GM19455 (cell line): ENCODE measurements around the gene SIVA1.

ENCODE experiments used
- ATAC-seq: cut with Tn5 transposase; IDR thresholded peaks from one replicate; pipeline ENCODE4 v1.9.1; 2021; ENCODE audit not compliant: unreplicated experiment

SIVA1 gene

GRCh38 chr14:104795781-104796686 is 43.1 kb downstream of the SIVA1 start:
- ATAC-seq: no peak

GRCh38 chr14:104796687-104797081 is 43.7 kb downstream of the SIVA1 start:
- no peak for ATAC-seq

- ATAC-seq: no peak
Measured at GRCh38 chr14:104797115-104798044, 44.4 kb downstream of the SIVA1 start.

GRCh38 chr14:104798300-104799243 is 45.6 kb downstream of the SIVA1 start:
- ATAC-seq: no peak

GRCh38 chr14:104799244-104800014 is 46.5 kb downstream of the SIVA1 start:
- ATAC-seq: no peak

- ATAC-seq: peak; percentile 51
Measured at GRCh38 chr14:104800015-104800770, 47.2 kb downstream of the SIVA1 start.

GRCh38 chr14:104800771-104801519 is 48.0 kb downstream of the SIVA1 start, which contains the start of gene ZBTB42:
Gene ZBTB42, plus strand, starts transcription at chr14:104801101. Its CDS starts 97 bp downstream, at chr14:104801198.
- peak; percentile 35 for ATAC-seq

GRCh38 chr14:104801520-104802393 is 48.8 kb downstream of the SIVA1 start:
- ATAC-seq: no peak

GRCh38 chr14:104802394-104803184 is 49.6 kb downstream of the SIVA1 start:
- ATAC-seq: no peak

GRCh38 chr14:104803280-104803911 is 50.4 kb downstream of the SIVA1 start:
- ATAC-seq: no peak

GRCh38 chr14:104803912-104804410 is 51.0 kb downstream of the SIVA1 start:
- ATAC-seq: no peak

GRCh38 chr14:104804481-104805325 is 51.8 kb downstream of the SIVA1 start:
- no peak for ATAC-seq

GRCh38 chr14:104805326-104805678 is 52.4 kb downstream of the SIVA1 start:
- ATAC-seq: no peak

- ATAC-seq: no peak
Measured at GRCh38 chr14:104805941-104806624, 53.1 kb downstream of the SIVA1 start.
